Liver (tissue), 3 donors: ENCODE results near the gene TSKU.

Experiments
- ATF3 ChIP-seq: IDR thresholded peaks from 2 replicates; pipeline ENCODE4 v1.6.1; 2016; ENCODE audit warnings: antibody characterized with exemption
- CTCF ChIP-seq: fragments of 150-350 bp; IDR thresholded peaks from 2 replicates; pipeline ENCODE4 v1.5.1; 2017; ENCODE audit warnings: improper control_type of control experiment, low read depth, low read length; ENCODE audit not compliant: missing input control
- EGR1 ChIP-seq, 2 donors: IDR thresholded peaks; 2 replicates each; pipeline ENCODE4 v1.6.1; 2016 to 2018; ENCODE audit warnings: antibody characterized with exemption in 2 of 2, low read depth in 2 of 2
- FOXA1 ChIP-seq: IDR thresholded peaks from 2 replicates; pipeline ENCODE4 v1.6.1; 2016; ENCODE audit warnings: antibody characterized with exemption
- HNF4G ChIP-seq: IDR thresholded peaks from 2 replicates; pipeline ENCODE4 v1.6.1; 2016; ENCODE audit warnings: antibody characterized with exemption
- JUND ChIP-seq, 2 donors: IDR thresholded peaks; 2 replicates each; pipeline ENCODE4 v1.6.1; 2016; ENCODE audit warnings: antibody characterized with exemption in 2 of 2
- MAX ChIP-seq: IDR thresholded peaks from 2 replicates; pipeline ENCODE4 v1.6.1; 2016; ENCODE audit warnings: antibody characterized with exemption
- RAD21 ChIP-seq, 2 donors: IDR thresholded peaks; 2 replicates each; pipeline ENCODE4 v1.6.1; 2016; ENCODE audit warnings: antibody characterized with exemption in 2 of 2, mild to moderate bottlenecking in 2 of 2
- REST ChIP-seq: IDR thresholded peaks from 2 replicates; pipeline ENCODE4 v1.6.1; 2016; ENCODE audit warnings: antibody characterized with exemption, mild to moderate bottlenecking
- RXRA ChIP-seq, 2 donors: IDR thresholded peaks; 2 replicates each; pipeline ENCODE4 v1.6.1; 2017 to 2018; ENCODE audit warnings: antibody characterized with exemption in 2 of 2, mild to moderate bottlenecking in 1 of 2
- SP1 ChIP-seq: IDR thresholded peaks from 2 replicates; pipeline ENCODE4 v1.6.1; 2018; ENCODE audit warnings: antibody characterized with exemption, mild to moderate bottlenecking
- TAF1 ChIP-seq: conservative IDR thresholded peaks from 2 replicates; pipeline ENCODE4 v1.6.1; 2016; ENCODE audit warnings: antibody characterized with exemption, mild to moderate bottlenecking
- YY1 ChIP-seq: IDR thresholded peaks from 2 replicates; pipeline ENCODE4 v1.6.1; 2016; ENCODE audit warnings: antibody characterized with exemption, mild to moderate bottlenecking
- ZBTB33 ChIP-seq: IDR thresholded peaks from 2 replicates; pipeline ENCODE4 v1.6.1; 2016; ENCODE audit warnings: antibody characterized with exemption
- donor health status: healthy.
- donor health status: healthy.

GRCh38 chr11:76806608-76807205 is 23.6 kb downstream of the TSKU start:
- TF ChIP-seq SP1 (no peak), CTCF (no peak), YY1 (no peak), MAX (no peak), RXRA (IDR thresholded peaks at IDR 0.05) (no peak), JUND (IDR thresholded peaks at IDR 0.05) (no peak), RAD21 (IDR thresholded peaks at IDR 0.05) (no peak), TAF1 (no peak), FOXA1 (no peak), EGR1 (IDR thresholded peaks at IDR 0.05; ENCODE audit: low read depth in 2 of 2) (no peak), ATF3 (no peak), REST (no peak), HNF4G (no peak), ZBTB33 (no peak)
